ENCODE results near the gene CYTL1.

CYTL1 gene

GRCh38 chr4:4968161-4968725 lies 51.0 kb downstream of the CYTL1 start:
- no peak for DNase-seq (ENCODE audit: low read depth in 3 of 3)
